Activated T-helper 1 cell treated with anti-CD3 and anti-CD28 coated beads, Interleukin-2, amount 50 U/mL, for 16 hours (primary cell): ENCODE results near the gene CSAG1.
"Not testable (repeated sequence)": the region's sequence is repeated elsewhere in the genome, so short reads cannot be mapped to it uniquely, and the experiment has no call there.

Experiments used
- DNase-seq, 2 donors: peaks; one replicate each; pipeline ENCODE4 v3.0.0-alpha.2; 2020; ENCODE audit warnings: low read depth in 1 of 2, low spot score in 1 of 2

CSAG1 gene

DNA sequence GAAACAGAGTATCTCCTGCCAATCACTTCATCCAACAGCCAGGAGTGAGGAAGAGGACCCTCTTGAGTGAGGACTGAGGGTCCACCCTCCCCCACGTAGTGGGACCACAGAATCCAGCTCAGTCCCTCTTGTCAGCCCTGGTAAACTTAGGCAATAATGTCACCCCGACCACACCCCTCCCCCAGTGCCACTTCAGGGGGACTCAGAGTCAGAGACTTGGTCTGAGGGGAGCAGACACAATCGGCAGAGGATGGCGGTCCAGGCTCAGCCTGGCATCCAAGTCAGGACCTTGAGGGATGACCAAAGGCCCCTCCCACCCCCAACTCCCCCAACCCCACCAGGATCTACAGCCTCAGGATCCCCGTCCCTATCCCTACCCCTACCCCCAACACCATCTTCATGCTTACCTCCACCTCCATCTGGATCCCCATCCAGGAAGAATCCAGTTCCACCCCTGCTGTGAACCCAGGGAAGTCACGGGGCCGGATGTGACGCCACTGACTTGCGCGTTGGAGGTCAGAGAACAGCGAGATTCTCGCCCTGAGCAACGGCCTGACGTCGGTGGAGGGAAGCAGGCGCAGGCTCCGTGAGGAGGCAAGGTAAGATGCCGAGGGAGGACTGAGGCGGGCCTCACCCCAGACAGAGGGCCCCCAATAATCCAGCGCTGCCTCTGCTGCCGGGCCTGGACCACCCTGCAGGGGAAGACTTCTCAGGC is at the start of gene CSAG1, which contains the start of gene MAGEA12:
TSS of gene CSAG1 (minus strand) at position 461 of the 715 bp plus-strand sequence. CDS start 1,261 bp downstream, outside the sequence.
TSS of gene MAGEA12 (plus strand) at position 497 of the 715 bp plus-strand sequence. CDS start 2,405 bp downstream, outside the sequence.
- DNase-seq: no peak

- not testable (repeated sequence) for DNase-seq
These were observed 36.2 kb upstream of the CSAG1 start, which contains the start of gene MAGEA6 for GRCh38 chrX:152769549-152770289. TSS of gene MAGEA6 (minus strand) at chrX:152769689. CDS start at chrX:152767650, 2,039 bp downstream.

DNA sequence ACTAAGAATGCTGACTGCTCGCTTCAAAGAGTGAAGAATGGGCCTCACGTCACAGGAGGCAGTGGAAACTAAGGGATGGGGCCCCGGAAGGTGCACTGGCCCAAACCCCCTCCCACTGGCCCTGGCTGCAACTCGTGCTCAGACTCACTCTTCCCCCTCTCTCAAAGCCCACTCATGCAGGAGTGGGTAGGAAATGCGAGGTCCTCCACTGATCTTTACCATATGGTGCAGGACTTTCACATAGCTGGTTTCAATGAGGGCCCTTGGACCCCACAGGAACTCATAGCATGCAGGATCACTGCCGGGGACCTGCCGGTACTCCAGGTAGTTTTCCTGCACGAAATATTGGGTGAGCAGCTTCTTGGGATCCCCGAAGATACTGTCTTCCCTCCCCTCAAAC is 33.0 kb upstream of the CSAG1 start:
- not testable (repeated sequence) for DNase-seq

DNA sequence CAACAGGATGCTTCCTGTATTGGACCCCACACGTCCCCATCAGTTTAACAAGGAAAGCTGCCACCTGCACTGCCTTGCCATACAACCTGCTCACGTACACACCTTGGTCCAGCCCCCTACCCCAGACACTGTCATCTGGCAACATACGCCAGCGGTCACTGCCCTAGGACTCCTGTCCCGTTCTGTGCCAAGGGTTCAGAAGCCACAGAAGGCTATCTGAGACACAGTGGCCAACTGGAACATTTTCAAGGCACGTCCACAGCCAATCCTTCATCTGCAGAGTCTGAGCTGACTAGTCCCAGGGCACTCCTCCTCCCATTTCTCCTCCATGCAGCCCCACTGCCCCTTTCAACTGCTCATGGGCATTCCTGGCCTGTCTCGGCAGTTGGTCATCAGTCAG is 28.1 kb upstream of the CSAG1 start:
- not testable (repeated sequence) for DNase-seq

DNA sequence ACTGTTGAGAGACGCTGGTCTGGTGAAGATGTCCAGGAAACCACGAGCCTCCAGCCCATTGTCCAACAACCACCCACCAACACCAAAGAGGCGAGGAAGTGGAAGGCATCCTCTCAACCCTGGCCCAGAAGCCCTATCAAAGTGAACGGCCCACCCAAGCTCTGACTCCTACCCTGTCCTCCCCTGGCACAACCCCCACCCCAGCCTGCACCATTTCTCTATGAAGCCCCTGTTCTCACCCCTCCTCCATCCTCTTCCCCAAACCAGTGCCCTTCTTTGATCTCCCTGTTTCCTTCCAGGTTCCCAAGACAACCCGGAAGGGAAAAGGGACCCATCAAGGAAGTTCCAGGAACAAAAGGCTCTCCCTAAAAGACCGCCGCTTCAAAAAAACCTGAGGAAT is 26.0 kb upstream of the CSAG1 start:
- not testable (repeated sequence) for DNase-seq

DNA sequence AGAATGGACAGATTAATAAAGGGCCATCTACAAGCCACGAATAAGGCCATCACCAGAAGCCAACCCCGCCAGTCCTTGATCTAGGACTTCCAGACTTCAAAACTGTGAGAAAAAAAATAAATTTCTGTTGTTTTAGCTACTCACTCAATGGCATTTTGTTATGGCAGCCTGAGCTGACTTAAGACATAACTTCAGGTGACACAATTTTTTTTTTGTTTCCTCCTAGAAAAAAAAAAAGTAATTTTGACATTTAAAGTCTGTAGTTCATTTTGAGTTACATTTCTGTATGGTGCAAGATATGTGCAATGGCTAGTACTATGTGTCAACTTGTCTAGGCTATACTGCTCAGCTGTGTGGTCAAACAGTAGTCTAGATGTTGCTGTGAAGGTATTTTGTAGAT is 25.4 kb upstream of the CSAG1 start, which contains the start of gene CSAG3:
TSS of gene CSAG3 (plus strand) at position 301 of the 400 bp plus-strand sequence.
- not testable (repeated sequence) for DNase-seq

DNA sequence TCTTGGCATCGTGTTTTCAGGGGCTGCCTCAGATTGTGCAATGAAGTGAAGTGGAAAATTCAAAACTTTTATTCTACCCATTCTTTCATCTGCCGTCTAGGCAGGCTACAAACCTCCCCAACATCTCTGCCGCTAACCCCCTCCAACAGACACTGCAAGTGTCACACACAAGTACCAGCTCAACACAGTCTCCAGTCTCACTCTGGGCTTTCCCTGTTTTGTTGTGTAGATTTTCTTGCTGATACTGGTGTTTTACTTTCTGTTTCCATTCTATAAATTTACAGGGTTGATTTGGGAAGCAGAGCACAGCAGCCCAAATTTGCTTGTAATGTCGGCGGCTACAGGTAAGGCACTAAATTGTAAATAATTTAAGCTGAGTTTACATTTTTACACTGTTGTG is 21.4 kb upstream of the CSAG1 start:
- DNase-seq: not testable (repeated sequence)

DNA sequence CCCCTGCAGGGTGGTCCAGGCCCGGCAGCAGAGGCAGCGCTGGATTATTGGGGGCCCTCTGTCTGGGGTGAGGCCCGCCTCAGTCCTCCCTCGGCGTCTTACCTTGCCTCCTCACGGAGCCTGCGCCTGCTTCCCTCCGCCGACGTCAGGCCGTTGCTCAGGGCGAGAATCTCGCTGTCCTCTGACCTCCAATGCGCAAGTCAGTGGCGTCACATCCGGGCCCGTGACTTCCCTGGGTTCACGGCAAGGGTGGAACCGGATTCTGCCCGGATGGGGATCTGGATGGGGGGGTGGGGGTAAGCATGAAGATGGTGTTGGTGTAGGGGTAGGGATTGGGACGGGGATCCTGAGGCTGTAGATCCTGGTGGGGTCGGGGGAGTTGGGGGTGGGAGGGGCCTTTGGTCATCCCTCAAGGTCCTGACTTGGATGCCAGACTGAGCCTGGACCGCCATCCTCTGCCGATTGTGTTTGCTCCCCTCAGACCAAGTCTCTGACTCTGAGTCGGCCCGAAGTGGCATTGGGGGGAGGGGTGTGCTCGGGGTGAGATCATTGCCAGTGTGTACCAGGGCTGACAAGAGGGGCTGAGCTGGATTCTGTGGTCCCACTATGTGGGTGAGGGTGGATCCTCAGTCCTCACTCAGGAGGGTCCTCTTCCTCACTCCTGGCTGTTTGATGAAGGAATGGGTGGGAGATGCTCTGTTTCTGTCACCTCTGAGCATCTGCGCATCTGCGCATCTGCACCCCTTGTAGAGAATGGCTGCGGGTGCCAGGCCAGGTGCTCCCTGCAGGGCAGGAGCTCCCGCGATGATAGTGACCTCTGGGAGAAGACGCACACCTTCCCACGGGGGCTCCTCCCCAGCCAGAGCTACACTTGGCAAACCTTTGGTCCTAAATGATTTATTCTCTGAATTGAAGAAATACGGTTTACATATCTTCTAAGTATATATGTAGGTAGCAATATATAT is 20.4 kb upstream of the CSAG1 start, which contains the start of gene MAGEA2:
TSS of gene MAGEA2 (minus strand) at position 157 of the 965 bp plus-strand sequence. CDS start 2,479 bp downstream, outside the sequence.
- DNase-seq: not testable (repeated sequence)

GRCh38 chrX:152738560-152738959 is 5.0 kb upstream of the CSAG1 start:
- DNase-seq: no peak

GRCh38 chrX:152736528-152736927 is 3.0 kb upstream of the CSAG1 start:
- DNase-seq: not testable (repeated sequence)

DNA sequence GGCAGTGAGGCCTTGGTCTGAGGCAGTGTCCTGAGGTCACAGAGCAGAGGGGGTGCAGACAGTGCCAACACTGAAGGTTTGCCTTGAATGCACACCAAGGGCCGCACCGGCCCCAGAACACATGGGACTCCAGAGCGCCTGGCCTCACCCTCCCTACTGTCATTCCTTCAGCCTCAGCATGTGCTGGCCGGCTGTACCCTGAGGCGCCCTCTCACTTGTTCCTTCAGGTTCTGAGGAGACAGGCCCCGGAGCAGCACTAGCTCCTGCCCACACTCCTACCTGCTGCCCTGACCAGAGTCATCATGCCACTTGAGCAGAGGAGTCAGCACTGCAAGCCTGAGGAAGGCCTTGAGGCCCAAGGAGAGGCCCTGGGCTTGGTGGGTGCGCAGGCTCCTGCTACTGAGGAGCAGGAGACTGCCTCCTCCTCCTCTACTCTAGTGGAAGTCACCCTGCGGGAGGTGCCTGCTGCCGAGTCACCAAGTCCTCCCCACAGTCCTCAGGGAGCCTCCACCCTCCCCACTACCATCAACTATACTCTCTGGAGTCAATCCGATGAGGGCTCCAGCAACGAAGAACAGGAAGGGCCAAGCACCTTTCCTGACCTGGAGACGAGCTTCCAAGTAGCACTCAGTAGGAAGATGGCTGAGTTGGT is 2.5 kb upstream of the CSAG1 start:
- no peak for DNase-seq

GRCh38 chrX:152735101-152735500 is 1.6 kb upstream of the CSAG1 start:
- no peak for DNase-seq

DNA sequence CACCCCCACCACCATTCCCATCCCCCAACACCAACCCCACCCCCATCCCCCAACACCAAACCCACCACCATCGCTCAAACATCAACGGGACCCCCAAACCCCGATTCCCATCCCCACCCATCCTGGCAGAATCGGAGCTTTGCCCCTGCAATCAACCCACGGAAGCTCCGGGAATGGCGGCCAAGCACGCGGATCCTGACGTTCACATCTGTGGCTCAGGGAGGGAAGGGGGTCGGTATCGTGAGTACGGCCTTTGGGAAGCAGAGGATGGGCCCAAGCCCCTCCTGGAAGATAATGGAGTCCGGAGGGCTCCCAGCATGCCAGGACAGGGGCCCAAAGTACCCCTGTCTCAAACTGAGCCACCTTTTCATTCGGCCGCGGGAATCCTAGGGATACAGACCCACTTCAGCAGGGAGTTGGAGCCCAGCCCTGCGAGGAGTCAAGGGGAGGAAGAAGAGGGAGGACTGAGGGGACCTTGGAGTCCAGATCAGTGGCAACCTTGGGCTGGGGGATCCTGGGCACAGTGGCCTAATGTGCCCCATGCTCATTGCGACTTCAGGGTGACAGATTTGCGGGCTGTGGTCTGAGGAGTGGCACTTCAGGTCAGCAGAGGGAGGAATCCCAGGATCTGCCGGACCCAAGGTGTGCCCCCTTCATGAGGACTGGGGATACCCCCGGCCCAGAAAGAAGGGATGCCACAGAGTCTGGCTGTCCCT is 780 bp upstream of the CSAG1 start:
- DNase-seq: not testable (repeated sequence)

- DNase-seq: no peak
These were observed 8.1 kb downstream of the CSAG1 start for GRCh38 chrX:152725409-152725808.

GRCh38 chrX:152713815-152714787 is 19.4 kb downstream of the CSAG1 start, which contains the start of gene MAGEA2B:
TSS of gene MAGEA2B (plus strand) at chrX:152714628. CDS start at chrX:152717107, 2,479 bp downstream.
- not testable (repeated sequence) for DNase-seq

DNA sequence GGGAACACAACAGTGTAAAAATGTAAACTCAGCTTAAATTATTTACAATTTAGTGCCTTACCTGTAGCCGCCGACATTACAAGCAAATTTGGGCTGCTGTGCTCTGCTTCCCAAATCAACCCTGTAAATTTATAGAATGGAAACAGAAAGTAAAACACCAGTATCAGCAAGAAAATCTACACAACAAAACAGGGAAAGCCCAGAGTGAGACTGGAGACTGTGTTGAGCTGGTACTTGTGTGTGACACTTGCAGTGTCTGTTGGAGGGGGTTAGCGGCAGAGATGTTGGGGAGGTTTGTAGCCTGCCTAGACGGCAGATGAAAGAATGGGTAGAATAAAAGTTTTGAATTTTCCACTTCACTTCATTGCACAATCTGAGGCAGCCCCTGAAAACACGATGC is 20.3 kb downstream of the CSAG1 start:
- DNase-seq: not testable (repeated sequence)

- DNase-seq: not testable (repeated sequence)
These were observed 24.3 kb downstream of the CSAG1 start, which contains the start of gene CSAG2 for GRCh38 chrX:152709173-152709572. TSS of gene CSAG2 (minus strand) at chrX:152709273. CDS start at chrX:152709112, 161 bp downstream.

DNA sequence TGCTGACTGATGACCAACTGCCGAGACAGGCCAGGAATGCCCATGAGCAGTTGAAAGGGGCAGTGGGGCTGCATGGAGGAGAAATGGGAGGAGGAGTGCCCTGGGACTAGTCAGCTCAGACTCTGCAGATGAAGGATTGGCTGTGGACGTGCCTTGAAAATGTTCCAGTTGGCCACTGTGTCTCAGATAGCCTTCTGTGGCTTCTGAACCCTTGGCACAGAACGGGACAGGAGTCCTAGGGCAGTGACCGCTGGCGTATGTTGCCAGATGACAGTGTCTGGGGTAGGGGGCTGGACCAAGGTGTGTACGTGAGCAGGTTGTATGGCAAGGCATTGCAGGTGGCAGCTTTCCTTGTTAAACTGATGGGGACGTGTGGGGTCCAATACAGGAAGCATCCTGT is 27.0 kb downstream of the CSAG1 start:
- DNase-seq: not testable (repeated sequence)
